Epidermal melanocyte (primary cell): Measurements from ENCODE around the gene ST6GALNAC4.
"Not testable (repeated sequence)": the region's sequence is repeated elsewhere in the genome, so short reads cannot be mapped to it uniquely, and the experiment has no call there.

Experiments
- DNase-seq: peaks from one replicate; pipeline ENCODE4 v3.0.0; 2011; ENCODE audit warnings: low spot score; ENCODE audit not compliant: insufficient read length

ST6GALNAC4 gene

DNA sequence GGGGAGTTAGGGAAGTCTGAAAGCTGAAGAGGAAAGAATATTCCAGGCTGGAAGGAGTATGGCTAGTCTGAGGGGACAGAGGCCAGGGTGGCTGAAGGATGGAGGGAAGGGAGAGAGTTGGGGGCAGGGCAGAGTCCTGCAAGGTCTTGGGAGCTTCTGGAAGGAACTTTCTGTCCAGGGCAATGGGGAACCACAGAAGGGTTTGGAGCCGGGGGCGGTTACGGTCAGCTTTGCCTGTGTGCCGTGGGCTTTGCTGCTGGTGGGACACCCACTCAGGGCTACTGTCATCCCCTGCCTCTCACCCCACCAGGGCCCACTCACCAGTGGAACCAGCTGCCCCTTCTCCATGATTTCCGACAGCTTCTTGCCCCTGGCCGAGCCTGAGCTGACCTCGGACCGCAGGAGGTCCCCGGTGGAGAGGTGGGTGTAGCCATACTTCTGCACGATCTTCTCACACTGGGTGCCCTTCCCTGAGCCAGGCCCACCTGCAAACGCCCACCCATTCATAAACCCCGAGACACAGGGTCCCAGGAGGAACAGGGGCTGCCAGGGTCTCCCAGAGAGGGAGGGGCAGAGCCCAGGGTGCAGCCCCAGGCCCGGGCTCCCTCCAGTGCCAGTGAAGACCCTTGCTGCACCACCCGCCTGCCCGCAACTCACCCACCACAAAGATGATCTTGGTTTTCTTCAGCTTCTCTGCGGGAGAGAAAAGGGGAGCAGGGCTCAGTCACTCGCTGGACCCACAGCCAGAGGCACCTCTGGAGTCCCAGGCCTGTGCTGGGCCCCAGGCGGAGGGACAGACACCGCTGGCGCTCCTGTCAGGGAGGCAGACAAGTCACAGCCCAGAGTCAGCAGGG is 44.2 kb downstream of the ST6GALNAC4 start:
- no peak for DNase-seq

DNA sequence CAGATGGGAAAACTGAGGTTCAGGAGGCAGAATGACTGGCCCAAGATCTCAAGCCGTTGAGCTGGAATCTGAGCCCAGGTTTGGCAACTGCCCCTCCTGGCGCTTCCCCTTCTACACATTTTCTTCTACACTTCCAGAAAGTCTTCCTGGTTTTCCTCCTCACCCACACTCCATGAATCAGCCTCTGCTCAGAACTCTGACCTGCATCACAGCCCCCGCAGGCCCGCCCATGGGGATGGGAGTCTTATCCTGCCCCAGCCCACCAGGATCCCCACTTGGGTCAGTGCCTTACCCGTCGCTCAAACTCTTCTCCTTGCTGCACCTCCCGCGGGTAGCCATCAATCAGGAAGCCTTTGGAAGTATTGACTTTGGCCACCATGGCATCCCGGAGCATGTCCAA is 45.3 kb downstream of the ST6GALNAC4 start:
- no peak for DNase-seq

DNA sequence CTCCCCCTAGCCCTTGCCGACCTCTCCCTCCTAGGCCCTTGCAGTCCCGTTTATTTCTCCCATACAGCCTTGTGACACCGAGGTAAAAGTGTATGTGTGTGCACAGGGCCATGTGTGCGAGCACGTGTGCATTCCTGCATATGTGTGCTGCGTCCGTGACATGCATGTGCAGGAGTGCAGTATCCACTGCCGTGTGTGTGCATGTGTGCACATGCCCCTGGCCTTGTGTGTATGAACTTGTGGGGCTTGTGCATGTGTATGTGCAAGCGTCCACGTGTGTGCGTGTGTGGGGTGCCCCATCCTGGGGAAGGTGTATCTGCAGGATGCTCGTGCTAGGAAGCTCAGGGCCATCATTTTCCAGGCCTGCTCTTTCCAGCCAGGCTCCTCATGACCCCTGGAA is 46.0 kb downstream of the ST6GALNAC4 start:
- no peak for DNase-seq

GRCh38 chr9:127870153-127870491 is 46.7 kb downstream of the ST6GALNAC4 start:
- DNase-seq = not testable (repeated sequence)

- peak; percentile 95 for DNase-seq
These were observed 47.3 kb downstream of the ST6GALNAC4 start for GRCh38 chr9:127869310-127870152.

DNA sequence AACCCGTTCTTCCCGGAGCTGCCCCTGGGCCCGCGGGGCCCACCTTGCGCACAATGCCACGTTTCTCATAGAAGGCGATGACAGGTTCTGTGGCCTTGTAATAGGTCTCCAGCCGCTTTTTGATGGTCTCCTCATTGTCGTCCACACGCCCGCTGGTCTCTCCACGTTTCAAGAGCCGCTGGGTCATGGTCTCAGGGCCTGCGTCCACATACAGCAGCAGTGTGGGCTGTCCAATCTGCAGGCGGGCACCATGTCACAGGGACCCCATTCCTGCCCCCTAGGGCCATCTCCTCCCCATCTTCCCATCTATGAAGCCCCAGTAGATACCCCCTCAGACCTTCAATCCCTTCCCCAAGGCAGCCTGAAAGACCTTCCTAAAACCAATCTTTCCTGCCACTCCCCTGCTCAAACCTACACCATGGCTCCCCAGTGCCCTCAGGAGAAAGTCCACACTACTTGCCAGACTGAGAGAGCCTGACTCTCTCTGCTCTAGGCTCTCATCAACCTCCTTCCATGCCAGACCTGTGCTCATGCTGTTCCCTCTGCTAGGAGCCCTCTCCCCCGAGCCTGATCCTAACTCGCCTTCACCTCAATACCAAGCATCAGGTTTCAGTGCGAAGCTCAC is 48.5 kb downstream of the ST6GALNAC4 start:
- no peak for DNase-seq

DNA sequence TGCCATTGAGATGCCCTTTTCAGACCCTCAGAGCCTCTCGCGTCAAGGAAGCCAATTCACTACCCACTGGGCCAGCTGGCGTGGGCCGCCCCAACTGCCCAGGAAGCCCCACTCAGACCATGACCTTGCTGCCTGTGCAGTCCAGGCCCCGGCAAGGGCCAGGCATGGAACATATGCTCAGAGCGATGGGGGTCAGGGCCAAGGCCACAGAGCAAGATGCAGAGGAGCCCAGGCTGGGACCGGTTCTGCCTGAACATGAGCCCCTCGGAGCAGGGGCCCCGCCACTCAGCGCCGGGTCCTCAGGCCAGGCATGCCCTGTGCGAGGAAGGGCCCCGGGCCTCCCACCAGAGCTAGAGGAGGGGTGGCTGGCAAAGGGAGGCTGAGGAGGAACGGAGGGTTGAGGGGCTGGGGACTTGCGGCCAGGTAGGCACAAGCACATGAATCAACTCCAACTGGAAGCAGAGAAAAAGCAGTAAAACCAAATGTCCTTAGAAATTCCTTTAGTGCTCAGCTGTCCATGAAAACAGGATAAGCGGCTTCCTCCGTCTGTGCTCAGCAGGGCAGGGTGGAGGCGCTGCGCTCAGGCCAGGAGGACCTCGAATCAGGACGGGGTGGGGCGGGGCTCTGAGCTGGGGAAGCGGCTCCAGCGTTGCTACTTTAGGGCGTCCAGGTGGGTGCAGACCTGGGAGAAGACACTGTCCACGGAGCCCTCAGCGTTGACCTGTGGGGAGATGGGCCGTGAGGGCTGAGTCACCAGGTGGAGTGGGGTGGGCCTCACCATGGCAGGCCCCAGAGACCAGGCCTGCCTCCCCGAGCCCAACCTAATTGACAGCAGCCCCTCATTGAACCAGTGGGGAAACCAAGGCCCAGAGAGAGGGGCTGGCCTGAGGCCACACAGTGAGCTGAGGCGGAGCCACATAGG is 49.2 kb downstream of the ST6GALNAC4 start:
- no peak for DNase-seq

- no peak for DNase-seq
These were observed 50.3 kb downstream of the ST6GALNAC4 start for GRCh38 chr9:127866535-127866934.

DNA sequence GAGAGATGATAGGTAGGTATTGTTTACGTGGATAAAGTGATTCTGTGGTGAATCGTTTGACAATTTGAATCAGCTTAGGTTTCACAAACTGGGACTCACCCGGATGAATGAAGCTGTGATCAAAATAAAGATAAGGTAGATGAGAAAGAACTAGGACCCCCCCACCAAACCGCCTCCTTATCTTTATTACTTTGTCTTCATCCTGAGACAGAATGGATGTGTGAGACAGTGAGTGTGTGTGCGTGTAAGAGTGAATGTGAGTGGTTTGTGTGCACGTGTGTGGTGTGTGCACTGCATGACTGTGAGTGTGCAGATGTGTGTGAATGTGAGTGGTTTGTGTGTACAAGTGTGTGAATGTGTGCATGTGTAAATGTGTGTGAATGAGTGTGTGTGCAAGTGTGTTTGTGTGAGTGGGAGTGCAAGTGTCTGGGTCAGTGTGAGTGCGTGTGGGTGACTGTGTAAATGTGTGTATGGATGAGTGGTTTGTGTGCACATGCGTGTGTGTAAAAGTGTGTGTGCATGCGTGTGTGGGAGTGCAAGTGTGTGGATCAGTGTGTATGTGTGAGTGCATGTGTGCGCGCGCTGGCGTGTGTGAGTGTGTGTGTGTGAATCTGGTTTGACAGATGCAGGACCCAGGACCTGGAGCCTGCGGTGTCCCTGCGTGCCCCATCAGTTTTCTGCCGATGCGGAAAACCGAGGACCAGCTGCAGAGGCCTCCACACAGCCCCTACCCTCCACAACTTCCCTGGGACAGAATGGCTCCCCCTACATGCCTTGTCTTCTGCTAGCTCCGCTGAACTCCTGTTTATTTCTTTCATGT is 51.0 kb downstream of the ST6GALNAC4 start:
- DNase-seq = no peak

GRCh38 chr9:127863191-127863621 is 53.6 kb downstream of the ST6GALNAC4 start:
- no peak for DNase-seq

GRCh38 chr9:127862075-127863011 is 54.5 kb downstream of the ST6GALNAC4 start:
- DNase-seq = no peak

DNA sequence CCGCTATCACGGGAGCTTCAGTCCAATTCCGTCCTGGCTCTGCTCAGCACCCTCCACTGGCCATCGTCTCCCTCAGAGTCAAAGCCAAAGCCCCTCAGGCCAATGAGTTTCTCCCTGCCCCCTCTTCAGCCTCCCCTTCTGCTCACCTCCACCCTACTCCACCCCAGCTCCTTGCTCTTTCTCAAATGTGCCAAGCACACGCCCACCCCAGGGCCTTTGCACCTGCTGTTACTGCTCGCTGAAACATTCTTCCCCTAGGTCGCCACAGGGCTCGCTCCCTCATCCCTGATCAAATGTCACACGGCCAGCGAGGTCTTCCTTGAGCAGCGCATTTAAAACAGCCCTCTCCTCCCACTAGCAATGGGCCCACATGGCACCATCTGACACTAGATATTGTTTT is 56.1 kb downstream of the ST6GALNAC4 start:
- DNase-seq = no peak

- no peak for DNase-seq
These were observed 56.6 kb downstream of the ST6GALNAC4 start for GRCh38 chr9:127860260-127860659.

DNA sequence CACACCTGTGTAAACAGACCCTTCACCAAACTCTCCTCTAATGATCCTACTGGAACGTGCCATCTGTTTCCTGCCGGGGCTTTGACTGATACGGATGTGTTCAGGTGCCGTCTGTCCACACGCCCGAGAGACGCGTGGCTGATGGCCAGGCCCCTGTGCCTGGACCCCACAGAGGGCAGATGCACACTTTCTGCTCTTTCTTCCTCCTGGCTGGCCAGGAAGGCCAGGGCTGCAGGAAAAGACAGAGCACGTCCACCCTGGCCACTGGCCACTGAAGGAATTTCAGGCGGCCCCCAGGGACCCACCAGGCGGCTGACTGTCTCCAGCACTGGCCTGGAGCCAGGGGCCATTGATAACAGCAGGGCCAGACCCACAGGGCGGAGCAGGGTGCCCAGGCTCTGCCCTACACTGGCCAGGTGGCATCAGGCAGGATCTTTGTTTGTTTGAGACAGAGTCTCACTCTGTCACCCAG is 58.8 kb downstream of the ST6GALNAC4 start:
- DNase-seq = no peak
